OCI-LY7 (cell line): ENCODE data around the gene LRR1.

ENCODE experiments used
- EZH2phosphoT487 ChIP-seq: fragments of 200-600 bp; sonication (generic); IDR thresholded peaks from 2 replicates; pipeline ENCODE4 v1.6.1; 2018; ENCODE audit warnings: low read depth, borderline replicate concordance, mild to moderate bottlenecking, mixed run types, antibody characterized with exemption, low read length, moderate library complexity, mixed read lengths
- TF ChIP-seq, protein P1 (sequence below): fragments of 200-600 bp; sonication (generic); conservative IDR thresholded peaks from 2 replicates; pipeline ENCODE4 v1.5.1; 2014; ENCODE audit warnings: mild to moderate bottlenecking, antibody characterized with exemption, low read length, moderate library complexity, mixed read lengths

DNA sequence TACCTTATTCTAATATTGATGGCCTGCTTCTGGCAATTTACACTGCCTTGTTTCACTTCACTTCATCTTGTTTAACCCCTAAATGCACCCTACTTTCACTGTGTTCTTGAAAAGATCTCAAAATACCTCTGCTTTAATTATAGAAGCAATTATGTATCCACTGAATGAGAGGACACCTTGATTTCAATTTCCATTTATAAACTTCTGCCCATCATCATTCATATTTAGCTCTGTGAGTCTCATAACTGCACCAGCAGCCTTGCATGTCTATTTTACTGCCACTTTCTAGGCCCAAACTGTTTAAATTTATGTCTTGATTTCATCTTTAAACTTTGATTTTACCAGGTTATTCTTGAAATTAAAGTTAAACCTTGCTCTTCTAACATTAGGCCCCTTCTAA, 43.4 kb downstream of the LRR1 start:
- TF ChIP-seq, protein P1, sequence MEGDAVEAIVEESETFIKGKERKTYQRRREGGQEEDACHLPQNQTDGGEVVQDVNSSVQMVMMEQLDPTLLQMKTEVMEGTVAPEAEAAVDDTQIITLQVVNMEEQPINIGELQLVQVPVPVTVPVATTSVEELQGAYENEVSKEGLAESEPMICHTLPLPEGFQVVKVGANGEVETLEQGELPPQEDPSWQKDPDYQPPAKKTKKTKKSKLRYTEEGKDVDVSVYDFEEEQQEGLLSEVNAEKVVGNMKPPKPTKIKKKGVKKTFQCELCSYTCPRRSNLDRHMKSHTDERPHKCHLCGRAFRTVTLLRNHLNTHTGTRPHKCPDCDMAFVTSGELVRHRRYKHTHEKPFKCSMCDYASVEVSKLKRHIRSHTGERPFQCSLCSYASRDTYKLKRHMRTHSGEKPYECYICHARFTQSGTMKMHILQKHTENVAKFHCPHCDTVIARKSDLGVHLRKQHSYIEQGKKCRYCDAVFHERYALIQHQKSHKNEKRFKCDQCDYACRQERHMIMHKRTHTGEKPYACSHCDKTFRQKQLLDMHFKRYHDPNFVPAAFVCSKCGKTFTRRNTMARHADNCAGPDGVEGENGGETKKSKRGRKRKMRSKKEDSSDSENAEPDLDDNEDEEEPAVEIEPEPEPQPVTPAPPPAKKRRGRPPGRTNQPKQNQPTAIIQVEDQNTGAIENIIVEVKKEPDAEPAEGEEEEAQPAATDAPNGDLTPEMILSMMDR, result no peak
- no peak for TF ChIP-seq EZH2phosphoT487
